K562 (cell line): ENCODE data around the gene SLC38A2. TPM values are rescaled to one million over a fixed set of nuclear protein-coding genes. Genes with fewer than 3 reads are reported as not detected.
A peak's percentile ranks its signal among the peaks of the same experiment; 100 is the strongest.

Experiments
- COPS2 ChIP-seq: fragments of 450-650 bp; conservative IDR thresholded peaks from 2 replicates; pipeline ENCODE4 v1.6.1; 2016; ENCODE audit warnings: mild to moderate bottlenecking, moderate library complexity
- CUX1 ChIP-seq: fragments of 200-800 bp; sonication (Bioruptor generic); IDR thresholded peaks from 2 replicates; pipeline ENCODE4 v1.6.1; 2016; ENCODE audit warnings: missing genetic modification characterization, missing compliant biosample characterization
- FOXM1 ChIP-seq, 2 experiments: fragments of 450-650 bp in 1 of 2; sonication (generic) in 1 of 2; formaldehyde crosslinking in 1 of 2; IDR thresholded peaks; 2 replicates each; pipeline versions ENCODE4 v1.6.1 to v1.9.0; 2017 to 2022; ENCODE audit warnings: low read depth in 2 of 2, mild to moderate bottlenecking in 2 of 2, missing genetic modification reagents in 1 of 2, moderate library complexity in 1 of 2
- KLF16 ChIP-seq: IDR thresholded peaks from 2 replicates; pipeline ENCODE4 v1.6.1; 2016; ENCODE audit warnings: antibody characterized with exemption
- PHB2 ChIP-seq: fragments of 450-650 bp; IDR thresholded peaks from 2 replicates; pipeline ENCODE4 v1.6.1; 2017; ENCODE audit warnings: low read depth
- RBBP5 ChIP-seq: fragments of 200-600 bp; sonication (generic); IDR thresholded peaks from 2 replicates; pipeline ENCODE4 v1.6.1; 2012; ENCODE audit warnings: borderline replicate concordance, mild to moderate bottlenecking, low read length, control low read depth, inconsistent platforms; ENCODE audit not compliant: insufficient read depth, poor library complexity, severe bottlenecking
- SMAD4 ChIP-seq: fragments of 250-450 bp; sonication (Bioruptor Pico); conservative IDR thresholded peaks from 2 replicates; pipeline ENCODE4 v1.8.0; 2021; ENCODE audit warnings: inconsistent platforms, mild to moderate bottlenecking, moderate library complexity
- TAF1 ChIP-seq: IDR thresholded peaks from 2 replicates; pipeline ENCODE4 v1.6.1; 2011; ENCODE audit warnings: mild to moderate bottlenecking, low read length, moderate library complexity; ENCODE audit not compliant: insufficient read depth, control insufficient read depth, severe bottlenecking; ENCODE audit errors: extremely low read depth
- polyA plus RNA-seq, 8 experiments: library from polyadenylated mRNA; depleted of rRNA in 4 of 8; stranded (reverse) in 5 of 8; unstranded in 3 of 8; fragments of >200 nt; fragmentation: Nextera tagmentation in 2 of 8; fragmentation: Illumina TruSeq in 1 of 8; extraction: Ambion mirVana in 2 of 8; extraction: Trizol in 1 of 8; gene quantifications; 2 replicates each; pipeline versions ENCODE4 v1.2.1 to v1.2.3, GENCODE V29; 2011 to 2014; ENCODE audit warnings: inconsistent platforms in 1 of 8, missing spikeins in 1 of 8
- total RNA-seq, 7 experiments: library from RNA; depleted of rRNA in 6 of 7; stranded (reverse); fragments of >200 nt in 6 of 7; fragmentation: Illumina TruSeq in 2 of 7; extraction: Trizol in 2 of 7; gene quantifications; 2 replicates each; pipeline versions ENCODE4 v1.2.1 to v1.2.3, GENCODE V29; 2011 to 2021; ENCODE audit warnings: low replicate concordance in 1 of 7
- TF ChIP-seq, protein P1 (sequence below), 2 experiments: fragments of 450-650 bp; formaldehyde crosslinking in 1 of 2; IDR thresholded peaks; 2 replicates each; pipeline versions ENCODE4 v1.4.0 to v1.6.1; 2014 to 2020; ENCODE audit warnings: mild to moderate bottlenecking in 2 of 2, borderline replicate concordance in 1 of 2, low read depth in 1 of 2
- TF ChIP-seq, protein P2 (sequence below): fragments of 450-650 bp; IDR thresholded peaks from 2 replicates; pipeline ENCODE4 v1.6.1; 2014; ENCODE audit warnings: low read depth, mild to moderate bottlenecking, moderate library complexity, borderline replicate concordance

SLC38A2 gene
- total and polyA plus RNA-seq, 9 of the 15 experiments (the other 6 are each of a cell fraction or from before 2014, with no cell fraction given), result 98.7 to 292 (median 143) TPM

GRCh38 chr12:46385438-46385837, 12.9 kb upstream of the SLC38A2 start (continued):
- TF ChIP-seq, protein P1, sequence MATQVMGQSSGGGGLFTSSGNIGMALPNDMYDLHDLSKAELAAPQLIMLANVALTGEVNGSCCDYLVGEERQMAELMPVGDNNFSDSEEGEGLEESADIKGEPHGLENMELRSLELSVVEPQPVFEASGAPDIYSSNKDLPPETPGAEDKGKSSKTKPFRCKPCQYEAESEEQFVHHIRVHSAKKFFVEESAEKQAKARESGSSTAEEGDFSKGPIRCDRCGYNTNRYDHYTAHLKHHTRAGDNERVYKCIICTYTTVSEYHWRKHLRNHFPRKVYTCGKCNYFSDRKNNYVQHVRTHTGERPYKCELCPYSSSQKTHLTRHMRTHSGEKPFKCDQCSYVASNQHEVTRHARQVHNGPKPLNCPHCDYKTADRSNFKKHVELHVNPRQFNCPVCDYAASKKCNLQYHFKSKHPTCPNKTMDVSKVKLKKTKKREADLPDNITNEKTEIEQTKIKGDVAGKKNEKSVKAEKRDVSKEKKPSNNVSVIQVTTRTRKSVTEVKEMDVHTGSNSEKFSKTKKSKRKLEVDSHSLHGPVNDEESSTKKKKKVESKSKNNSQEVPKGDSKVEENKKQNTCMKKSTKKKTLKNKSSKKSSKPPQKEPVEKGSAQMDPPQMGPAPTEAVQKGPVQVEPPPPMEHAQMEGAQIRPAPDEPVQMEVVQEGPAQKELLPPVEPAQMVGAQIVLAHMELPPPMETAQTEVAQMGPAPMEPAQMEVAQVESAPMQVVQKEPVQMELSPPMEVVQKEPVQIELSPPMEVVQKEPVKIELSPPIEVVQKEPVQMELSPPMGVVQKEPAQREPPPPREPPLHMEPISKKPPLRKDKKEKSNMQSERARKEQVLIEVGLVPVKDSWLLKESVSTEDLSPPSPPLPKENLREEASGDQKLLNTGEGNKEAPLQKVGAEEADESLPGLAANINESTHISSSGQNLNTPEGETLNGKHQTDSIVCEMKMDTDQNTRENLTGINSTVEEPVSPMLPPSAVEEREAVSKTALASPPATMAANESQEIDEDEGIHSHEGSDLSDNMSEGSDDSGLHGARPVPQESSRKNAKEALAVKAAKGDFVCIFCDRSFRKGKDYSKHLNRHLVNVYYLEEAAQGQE (IDR thresholded peaks at IDR 0.05; ENCODE audit: borderline replicate concordance), result no peak
- TF ChIP-seq, protein P1 (CRISPR knock-in tag; IDR thresholded peaks at IDR 0.05; ENCODE audit: low read depth), result no peak
- TF ChIP-seq FOXM1 (IDR thresholded peaks at IDR 0.05; ENCODE audit: low read depth), result no peak
- no peak for TF ChIP-seq FOXM1 (CRISPR knock-in tag; IDR thresholded peaks at IDR 0.05; ENCODE audit: low read depth)
- 0 out of 2 replicates have a peak, but pooled peaks have one; percentile 28 for TF ChIP-seq CUX1
- TF ChIP-seq, protein P2, sequence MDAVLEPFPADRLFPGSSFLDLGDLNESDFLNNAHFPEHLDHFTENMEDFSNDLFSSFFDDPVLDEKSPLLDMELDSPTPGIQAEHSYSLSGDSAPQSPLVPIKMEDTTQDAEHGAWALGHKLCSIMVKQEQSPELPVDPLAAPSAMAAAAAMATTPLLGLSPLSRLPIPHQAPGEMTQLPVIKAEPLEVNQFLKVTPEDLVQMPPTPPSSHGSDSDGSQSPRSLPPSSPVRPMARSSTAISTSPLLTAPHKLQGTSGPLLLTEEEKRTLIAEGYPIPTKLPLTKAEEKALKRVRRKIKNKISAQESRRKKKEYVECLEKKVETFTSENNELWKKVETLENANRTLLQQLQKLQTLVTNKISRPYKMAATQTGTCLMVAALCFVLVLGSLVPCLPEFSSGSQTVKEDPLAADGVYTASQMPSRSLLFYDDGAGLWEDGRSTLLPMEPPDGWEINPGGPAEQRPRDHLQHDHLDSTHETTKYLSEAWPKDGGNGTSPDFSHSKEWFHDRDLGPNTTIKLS, result no peak
- no peak for TF ChIP-seq COPS2
- TF ChIP-seq TAF1, result no peak
- no peak for TF ChIP-seq KLF16
- TF ChIP-seq SMAD4 (CRISPR knock-in tag), result 0 out of 2 replicates have a peak, but pooled peaks have one; percentile 25
- no peak for TF ChIP-seq PHB2
- TF ChIP-seq RBBP5, result no peak
